SKM-1 treated with dmso at 0.1 percent for 144 hours (cell line): ENCODE measurements around the gene MEI1.
"Not testable (repeated sequence)": the region's sequence is repeated elsewhere in the genome, so short reads cannot be mapped to it uniquely, and the experiment has no call there.

Source experiments
- DNase-seq: peaks from one replicate; lab custom pipeline; 2025; ENCODE audit not compliant: unreplicated experiment; lab: John Stamatoyannopoulos, UW

Gene MEI1, protein sequence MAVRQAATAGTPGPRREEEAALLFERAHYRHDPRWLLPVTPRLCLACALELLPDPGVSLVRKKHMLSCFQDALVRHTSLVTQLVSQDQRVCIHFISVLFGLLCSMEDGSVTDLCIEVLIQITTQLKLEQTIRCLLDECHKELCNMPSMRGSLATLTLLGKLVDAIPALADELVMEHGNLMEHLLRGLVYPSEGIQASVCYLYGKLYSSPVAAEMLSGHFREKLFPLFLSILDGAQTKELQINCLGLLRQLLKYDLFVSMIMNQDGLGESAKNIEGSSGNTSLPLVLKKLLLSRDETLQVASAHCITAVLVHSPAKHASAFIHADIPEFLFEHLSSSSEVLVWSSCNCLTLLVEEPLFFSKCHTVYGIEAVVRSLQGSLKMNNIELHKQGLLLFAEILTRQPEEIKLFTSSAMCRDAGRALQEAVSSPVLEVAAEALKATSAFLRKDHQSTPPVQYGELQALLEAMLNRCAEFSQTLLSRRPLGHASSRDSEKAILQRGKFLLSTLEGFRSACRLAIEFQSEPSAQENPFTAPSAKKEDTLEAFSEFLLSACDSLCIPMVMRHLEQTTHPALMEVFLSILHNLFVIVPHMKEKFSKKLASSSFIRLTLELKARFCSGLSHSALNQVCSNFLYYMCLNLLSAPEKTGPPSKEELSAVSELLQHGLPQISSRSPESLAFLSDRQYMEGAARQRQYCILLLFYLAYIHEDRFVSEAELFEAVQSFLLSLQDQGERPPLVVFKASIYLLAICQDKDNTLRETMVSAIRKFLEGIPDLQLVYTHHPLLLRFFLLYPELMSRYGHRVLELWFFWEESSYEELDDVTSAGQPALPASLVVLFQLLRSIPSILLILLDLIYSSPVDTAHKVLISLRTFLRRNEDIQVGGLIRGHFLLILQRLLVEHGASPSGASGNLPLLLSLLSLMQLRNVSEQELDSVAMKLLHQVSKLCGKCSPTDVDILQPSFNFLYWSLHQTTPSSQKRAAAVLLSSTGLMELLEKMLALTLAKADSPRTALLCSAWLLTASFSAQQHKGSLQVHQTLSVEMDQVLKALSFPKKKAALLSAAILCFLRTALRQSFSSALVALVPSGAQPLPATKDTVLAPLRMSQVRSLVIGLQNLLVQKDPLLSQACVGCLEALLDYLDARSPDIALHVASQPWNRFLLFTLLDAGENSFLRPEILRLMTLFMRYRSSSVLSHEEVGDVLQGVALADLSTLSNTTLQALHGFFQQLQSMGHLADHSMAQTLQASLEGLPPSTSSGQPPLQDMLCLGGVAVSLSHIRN

DNA sequence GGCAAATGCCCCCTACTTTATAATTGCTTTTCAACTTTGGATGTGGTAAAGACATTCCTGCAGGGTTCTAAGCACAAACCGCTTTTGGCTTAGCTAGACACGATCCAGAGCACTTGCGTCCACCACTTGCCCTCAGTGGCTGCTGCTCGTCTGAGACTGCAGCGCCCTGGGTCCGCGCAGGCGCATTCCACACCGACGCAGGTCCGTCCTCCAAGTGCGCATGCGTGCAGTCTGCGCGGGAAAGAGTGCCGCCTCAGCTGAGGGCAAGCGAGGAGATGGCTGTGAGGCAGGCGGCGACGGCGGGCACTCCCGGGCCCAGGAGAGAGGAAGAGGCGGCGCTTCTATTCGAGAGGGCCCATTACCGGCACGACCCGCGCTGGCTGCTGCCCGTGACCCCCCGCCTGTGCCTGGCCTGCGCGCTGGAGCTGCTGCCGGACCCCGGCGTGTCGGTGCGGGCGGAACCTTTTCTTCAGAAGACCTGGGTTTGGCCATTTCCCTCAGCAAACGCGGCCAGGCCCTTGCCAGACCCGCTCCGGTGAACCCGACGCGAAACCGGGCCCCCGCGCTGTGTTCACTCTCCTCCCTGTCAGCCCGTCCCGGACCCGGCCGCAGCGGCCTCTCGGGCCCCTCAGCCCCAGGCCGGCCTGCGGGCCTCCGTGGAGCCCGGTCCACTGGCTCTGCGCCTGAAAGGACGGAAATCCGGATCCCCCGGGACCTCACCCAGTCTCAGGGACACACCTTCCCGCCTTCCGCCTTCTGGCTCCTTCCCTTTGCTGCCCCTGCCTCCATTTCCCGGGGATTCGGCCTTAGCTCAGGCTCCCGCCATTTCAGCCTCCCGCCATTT, at the start of gene MEI1:
MEI1 (plus strand) TSS at position 240 of the 844 bp plus-strand sequence; CDS start at position 276, 36 bp downstream.
- no peak for DNase-seq

DNA sequence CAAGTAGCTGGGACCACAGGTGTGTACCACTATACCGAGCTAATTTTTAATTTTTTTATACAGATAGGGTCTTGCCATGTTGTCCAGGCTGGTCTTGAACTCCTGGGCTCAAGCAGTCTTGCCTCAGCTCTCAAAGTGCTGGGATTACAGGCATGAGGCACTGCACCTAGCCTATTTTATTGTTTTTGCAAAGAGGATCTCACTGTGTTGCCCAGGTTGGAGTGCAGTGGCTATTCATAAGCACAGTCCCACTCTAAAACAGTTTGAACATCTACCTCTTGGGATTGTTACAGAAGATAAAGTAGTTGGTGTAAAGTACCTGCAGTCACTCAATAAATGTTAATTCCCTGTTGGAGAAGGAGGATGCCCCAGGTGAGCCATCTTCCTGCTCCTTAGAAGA, 49.1 kb upstream of the MEI1 start:
- no peak for DNase-seq

DNA sequence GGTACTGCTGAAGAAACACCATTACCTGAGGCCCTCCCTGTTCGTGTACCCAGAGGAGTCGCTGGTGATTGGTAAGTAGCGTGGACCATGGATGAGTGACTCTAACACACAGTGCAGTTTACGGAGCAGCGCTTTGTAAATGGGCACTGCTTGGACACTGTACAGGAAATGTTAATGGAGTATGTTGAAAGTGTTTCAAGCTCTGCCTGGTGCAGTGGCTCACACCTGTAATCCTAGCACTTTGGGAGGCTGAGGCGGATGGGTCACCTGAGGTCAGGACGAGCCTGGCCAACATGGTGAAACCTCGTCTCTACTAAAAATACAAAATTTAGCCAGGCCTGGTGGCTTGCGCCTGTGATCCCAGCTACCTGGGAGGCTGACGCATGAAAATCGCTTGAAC, 48.5 kb upstream of the MEI1 start:
- DNase-seq, result no peak

DNA sequence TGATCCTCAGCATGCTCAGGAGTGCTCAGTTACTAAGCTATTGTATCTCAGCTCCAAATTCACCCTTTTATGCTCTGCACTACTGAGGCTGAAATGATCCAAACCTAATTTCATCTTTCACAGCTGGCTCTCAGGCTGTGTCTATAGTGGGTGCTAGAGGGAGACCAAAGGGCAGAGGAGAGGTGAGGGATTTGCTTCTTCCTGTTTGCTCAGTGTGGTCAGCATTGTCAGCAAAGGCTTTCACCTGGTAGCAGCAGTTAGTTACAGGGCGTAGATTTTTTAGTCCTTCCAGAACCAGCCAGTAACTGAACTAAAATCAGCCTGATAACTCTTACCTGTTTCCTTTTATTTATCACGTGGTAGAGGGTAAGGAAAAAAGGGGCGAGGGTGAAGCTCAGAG, 45.0 kb upstream of the MEI1 start:
- no peak for DNase-seq

DNA sequence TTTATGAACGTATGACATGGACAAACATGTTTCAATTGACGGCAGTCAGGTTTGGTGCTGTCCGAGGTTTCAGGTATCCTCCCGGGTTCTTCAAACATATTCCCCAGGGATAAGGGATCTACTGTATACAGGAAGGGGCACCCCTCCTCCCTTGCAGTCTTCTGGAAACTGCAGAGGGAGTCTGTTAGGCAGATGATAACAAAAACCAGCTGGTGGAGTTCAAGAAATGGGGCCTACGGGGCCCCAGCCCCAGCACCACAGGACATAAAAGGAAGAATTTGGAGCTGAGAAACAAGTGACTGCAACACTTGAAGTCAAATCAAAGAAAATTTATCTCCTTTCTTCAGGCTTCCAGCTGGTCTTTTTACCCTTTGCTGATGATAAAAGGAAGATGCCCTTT, 42.7 kb upstream of the MEI1 start:
- no peak for DNase-seq

DNA sequence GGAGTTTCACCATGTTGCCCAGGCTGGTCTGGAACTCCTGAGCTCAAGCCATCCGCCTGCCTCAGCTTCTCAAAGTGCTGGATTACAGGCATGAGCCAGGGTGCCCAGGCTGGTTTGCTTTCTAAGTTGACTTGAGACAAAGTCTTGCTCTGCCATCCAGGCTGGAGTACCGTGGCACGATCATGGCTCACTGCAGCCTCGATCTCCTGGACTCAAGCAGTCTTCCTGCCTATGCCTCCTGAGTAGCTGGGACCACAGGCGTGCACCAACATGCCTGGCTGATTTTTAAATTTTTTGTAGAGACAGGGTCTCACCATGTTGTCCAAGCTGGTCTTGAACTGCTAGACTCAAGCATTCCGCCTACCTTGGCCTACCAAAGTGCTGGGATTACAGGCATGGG, 41.6 kb upstream of the MEI1 start:
- no peak for DNase-seq

DNA sequence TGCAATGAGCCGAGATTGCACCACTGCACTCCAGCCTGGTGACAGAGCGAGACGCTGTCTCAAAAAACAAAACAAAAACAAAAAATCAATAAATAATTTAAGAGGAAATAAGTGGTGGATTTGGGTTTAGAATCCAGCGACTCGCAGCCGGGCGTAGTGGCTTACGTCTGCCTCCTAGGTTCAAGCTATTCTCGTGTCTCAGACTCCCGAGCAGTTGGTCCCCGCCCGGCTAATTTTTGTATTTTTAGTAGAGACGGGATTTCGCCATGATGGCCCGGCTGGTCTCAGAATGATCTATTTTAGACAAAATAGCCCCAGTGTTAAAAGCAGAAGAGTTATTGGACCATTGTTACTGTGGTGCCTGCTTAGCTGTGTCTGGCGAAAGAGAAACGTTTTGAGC, 40.4 kb upstream of the MEI1 start:
- DNase-seq, result no peak

DNA sequence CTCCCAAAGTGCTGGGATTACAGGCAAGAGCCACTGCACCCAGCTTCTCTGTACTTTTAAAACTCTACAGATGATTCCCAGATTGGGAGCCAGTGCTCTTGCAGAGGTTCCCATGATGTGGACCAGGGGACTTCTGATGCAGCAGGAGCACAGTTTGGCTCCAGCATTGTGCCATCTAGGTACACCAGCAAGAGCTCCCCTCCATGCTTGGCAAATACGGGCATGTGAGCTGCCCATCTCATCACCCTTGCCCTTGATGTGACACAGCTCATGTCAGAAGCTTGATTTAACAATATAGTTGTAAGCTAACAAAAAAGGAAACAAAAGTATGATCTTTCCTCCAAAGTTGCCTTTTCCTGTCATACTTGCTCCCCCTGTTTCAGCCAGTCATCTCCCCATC, 39.4 kb upstream of the MEI1 start:
- DNase-seq, result no peak

DNA sequence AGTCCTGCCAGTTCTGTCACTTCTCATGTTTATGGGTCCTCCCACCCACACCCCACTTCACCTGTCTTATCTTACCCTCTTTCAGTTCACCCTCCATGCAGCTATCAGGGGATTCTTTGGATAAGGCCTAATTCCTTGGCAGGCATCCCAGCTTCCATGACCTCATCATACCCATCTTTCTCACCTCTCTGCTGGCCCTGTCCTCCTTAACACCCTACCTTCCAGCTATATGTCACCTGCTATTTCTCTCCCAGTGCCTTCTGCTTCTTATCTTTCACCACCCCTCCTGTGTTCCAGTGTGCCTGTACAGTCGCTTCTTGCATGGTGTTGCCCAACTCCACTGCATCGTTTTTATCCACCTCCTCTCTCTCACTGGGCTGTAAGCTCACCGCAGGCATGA, 38.9 kb upstream of the MEI1 start:
- DNase-seq, result no peak

DNA sequence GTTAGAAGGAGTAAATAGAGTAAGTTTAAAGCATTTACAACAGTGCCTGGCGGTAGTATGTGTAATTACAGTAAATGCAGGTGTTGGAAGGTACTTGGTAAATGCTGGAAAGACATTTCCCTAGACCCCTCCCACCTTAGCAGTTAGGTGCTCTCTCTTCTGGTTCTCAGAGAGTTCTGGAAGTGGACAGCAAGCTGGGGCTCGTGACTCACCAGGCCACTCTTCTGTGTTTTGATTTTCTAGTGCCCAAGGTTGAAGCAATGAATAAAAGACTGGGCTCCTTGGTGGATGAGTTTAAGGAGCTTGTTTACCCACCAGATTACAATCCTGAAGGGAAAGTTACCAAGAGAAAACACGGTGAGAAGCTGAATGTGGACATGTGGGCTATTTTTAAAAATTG, 38.2 kb upstream of the MEI1 start:
- DNase-seq, result no peak

DNA sequence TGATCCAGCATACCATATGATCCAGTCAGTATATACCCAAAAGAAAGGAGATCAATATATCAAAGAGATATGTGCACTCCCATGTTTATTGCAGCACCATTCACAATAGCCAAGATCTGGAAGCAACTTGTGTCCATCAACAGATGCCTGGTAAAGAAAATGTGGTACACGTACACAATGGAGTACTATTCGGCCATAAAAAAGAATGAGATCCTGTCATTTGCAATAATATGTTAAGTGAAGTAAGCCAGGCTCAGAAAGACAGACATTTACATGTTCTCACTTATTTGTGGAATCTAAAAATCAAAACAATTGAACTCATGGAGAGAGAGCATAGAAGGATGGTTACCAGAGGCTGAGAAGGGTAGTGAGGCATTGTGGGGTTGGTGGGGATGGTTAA, 37.6 kb upstream of the MEI1 start:
- no peak for DNase-seq

DNA sequence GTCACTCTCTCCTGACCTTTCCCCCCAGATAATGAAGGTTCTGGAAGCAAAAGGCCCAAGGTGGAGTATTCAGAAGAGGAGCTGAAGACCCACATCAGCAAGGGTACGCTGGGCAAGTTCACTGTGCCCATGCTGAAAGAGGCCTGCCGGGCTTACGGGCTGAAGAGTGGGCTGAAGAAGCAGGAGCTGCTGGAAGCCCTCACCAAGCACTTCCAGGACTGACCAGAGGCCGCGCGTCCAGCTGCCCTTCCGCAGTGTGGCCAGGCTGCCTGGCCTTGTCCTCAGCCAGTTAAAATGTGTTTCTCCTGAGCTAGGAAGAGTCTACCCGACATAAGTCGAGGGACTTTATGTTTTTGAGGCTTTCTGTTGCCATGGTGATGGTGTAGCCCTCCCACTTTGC, 35.7 kb upstream of the MEI1 start:
- not testable (repeated sequence) for DNase-seq

DNA sequence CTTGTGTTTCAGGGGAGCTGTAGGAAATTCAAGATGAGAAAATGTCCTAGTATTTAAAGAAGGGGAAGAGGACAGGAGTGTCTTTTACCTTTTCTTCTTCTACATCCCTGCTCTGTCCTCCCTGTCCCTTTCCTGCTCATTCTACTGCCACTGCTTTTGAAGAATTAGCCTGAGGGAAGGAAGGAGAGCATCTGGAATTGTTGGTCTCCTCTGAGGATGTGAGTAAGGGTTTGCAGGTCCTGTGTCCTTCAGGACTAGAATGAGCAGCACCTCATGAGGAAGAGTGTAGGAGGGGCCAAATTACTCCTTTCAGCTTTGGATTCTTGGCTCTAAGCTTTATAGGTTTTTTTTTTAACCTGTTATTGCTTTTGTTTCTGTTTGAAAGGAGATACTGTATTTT, 34.8 kb upstream of the MEI1 start:
- no peak for DNase-seq

DNA sequence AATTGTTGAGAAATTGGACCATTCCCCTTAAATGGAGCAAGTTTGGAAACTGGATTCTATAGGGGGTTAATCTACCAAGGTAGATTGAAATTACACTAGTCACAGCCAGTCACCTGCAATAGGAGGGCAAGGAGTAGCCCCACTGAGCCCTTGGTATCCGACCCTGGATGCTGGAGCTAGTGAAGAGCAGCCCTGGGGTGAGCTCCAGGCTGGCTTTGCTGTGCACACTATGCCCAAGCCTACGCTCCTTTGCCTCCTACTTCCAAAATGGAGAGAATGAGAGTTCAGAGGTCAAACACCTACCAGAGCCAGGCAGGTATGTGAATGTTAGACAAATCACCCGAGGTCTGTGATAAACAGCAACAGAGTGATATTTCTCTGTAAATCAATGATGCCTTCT, 34.4 kb upstream of the MEI1 start:
- no peak for DNase-seq

DNA sequence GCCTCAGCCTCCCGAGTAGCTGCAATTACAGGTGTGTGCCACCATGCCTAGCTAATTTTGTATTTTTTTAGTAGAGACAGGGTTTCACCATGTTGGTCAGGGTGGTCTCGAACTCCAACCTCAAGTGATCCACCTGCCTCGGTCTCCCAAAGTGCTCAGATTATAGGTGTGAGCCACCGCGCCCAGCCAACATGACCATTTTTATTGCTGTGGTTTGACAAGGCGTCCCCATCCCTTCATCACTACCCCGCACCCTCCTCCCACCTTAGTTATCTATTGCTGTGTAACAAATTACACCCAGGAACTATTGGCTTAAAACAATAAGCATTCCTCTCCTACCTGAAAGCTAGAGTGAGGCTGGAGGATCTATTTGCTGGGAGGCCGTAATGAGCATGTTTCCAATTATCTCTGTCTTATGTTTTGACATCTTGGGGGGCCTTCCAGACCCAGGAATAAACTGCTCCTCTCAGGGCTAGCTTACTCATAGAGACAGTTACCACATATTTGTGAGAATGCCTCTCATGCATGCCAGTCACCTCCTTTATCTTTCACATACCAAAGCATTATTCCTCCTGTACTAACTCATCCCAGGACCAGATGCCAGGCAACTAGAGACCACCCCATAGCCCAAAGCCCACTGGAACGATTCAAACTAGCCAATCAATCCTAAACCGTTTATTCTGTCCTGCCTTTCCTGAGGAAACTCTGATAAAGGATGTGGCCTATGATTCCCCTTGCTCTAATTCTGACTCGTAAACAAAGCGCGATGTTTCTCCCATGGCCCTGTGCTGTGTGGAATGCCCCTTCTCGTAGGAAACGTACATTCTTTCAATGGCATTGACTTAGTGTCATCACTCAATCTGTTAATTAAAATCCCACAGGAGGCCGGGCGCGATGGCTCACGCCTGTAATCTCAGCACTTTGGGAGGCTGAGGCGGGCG, 30.1 kb upstream of the MEI1 start:
- no peak for DNase-seq

DNA sequence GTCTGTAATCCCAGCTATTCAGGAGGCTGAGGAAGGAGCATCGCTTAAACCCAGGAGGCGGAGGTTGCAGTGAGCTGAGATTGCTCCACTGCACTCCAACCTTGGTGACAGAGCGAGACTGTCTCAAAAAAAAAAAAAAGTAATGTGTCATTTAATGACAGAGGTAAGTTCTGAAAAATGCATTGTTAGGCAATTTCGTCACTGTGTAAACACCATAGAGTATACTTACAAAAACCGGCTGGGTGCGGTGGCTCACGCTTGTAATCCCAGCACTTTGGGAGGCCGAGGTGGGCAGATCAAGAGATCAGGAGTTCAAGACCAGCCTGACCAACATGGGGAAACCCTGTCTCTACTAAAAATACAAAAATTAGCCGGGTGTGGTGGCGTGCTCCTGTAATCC, 27.2 kb upstream of the MEI1 start:
- DNase-seq, result not testable (repeated sequence)

DNA sequence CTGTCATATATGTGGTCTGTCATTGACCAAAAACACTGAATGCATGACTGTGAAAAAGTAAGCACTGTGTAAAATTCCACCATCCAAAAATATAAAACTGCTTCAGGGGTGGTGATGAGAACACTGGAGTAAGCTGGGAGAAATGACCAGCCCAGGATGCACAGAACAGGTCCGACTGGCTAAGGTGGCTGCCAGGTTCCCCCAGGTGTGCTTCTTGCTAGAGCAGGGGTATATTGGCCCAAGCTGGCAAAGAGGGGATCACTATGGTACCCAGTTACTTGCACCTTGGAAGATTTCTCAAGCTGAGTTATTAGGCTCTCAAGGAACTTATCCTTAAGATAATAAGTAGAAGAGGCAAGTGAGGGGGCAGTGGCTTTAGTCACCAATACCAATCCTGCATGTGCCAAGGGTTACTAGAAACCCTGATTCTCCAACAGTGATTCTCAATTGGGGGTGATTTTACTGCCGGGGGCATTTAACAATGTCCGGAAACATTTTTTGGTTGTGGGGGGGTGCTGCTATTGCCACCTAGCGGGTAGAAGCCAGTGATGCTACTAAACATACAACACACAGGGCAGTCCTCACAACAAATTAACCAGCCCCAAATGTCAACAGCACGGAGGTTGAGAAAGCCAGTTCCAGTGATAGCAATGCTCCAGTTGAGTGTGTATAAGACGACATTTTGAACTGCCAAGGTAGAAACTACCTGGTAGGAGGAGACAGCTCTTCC, 26.4 kb upstream of the MEI1 start:
- no peak for DNase-seq

DNA sequence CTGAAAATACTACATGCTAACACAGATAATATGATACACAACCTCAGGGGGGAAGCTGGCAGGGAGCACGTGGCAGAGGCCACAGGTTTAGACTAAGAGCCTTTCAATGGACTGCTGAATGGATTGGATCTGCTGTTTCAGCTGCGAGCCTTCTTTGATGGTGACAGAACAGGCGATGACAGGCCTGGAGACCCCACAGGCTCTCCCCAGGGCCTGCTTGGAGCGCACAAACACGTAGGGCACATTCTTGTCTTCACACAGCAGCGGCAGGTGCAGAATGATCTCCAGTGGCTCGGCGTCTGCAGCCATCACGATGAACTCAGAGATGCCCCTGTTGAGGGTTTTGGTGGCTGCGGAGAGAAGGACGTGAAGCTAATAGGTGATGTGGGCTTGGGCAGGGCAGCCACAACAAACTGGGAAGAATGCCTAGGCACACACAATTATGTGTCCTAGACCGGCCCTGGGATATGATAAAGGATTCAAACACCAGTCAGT, 24.4 kb upstream of the MEI1 start:
- DNase-seq, result no peak

DNA sequence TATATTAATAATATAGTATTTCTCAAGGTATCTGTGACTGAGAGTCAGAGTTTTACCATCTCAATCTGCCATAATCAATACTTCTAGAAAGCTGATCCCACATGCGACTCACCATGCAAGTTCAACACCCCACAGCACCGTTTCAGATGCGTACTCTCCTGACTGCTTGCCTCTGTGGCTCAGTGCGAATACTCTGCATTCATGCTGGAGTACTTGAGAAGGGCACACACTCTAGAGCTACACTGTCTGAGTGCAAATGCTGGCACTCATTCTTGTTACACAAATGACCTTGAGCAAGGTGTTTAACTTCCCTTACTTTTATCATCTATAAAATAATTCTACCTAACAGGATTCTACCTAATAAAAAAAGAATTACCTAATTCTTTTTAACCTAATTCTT, 23.2 kb upstream of the MEI1 start:
- DNase-seq, result no peak
